ENCODE results near the gene GAN.

GRCh38 chr16:81311762-81312161, 3.0 kb upstream of the GAN start:
- no peak for TF ChIP-seq CTCF (IDR thresholded peaks at IDR 0.05)
- TF ChIP-seq POLR2A (IDR thresholded peaks at IDR 0.05): no peak

Measured in testis (tissue), 2 donors.